ENCODE data around the gene FPGS.
"Not testable (repeated sequence)": the region's sequence is repeated elsewhere in the genome, so short reads cannot be mapped to it uniquely, and the experiment has no call there.

The FPGS gene

GRCh38 chr9:127814619-127815511, 12.2 kb downstream of the FPGS start:
- no peak for DNase-seq

GRCh38 chr9:127815512-127816361, 13.1 kb downstream of the FPGS start:
- DNase-seq: no peak

GRCh38 chr9:127816362-127816725, 13.7 kb downstream of the FPGS start:
- DNase-seq: no peak

- no peak for DNase-seq
Measured at GRCh38 chr9:127816728-127817127, 14.0 kb downstream of the FPGS start.

GRCh38 chr9:127817881-127818434, 15.3 kb downstream of the FPGS start:
- no peak for DNase-seq

- no peak for DNase-seq
Measured at GRCh38 chr9:127818574-127818973, 15.9 kb downstream of the FPGS start.

- no peak for DNase-seq
Measured at GRCh38 chr9:127822108-127822507, 19.4 kb downstream of the FPGS start.

- DNase-seq: no peak
Measured at GRCh38 chr9:127825319-127826051, 22.8 kb downstream of the FPGS start.

GRCh38 chr9:127826253-127826913, 23.7 kb downstream of the FPGS start:
- DNase-seq: no peak

- DNase-seq: no peak
Measured at GRCh38 chr9:127828262-127829031, 25.8 kb downstream of the FPGS start.

- DNase-seq: no peak
Measured at GRCh38 chr9:127829205-127829906, 26.7 kb downstream of the FPGS start.

- DNase-seq: no peak
Measured at GRCh38 chr9:127832248-127832647, 29.6 kb downstream of the FPGS start.

- no peak for DNase-seq
Measured at GRCh38 chr9:127833555-127833954, 30.9 kb downstream of the FPGS start.

- no peak for DNase-seq
Measured at GRCh38 chr9:127835991-127836516, 33.4 kb downstream of the FPGS start.

- DNase-seq: not testable (repeated sequence)
Measured at GRCh38 chr9:127836561-127836960, 33.9 kb downstream of the FPGS start.

- DNase-seq: no peak
Measured at GRCh38 chr9:127837346-127837745, 34.7 kb downstream of the FPGS start.

- no peak for DNase-seq
Measured at GRCh38 chr9:127838375-127839078, 35.8 kb downstream of the FPGS start.

- DNase-seq: no peak
Measured at GRCh38 chr9:127841087-127841835, 38.6 kb downstream of the FPGS start.

- DNase-seq: no peak
Measured at GRCh38 chr9:127844821-127845359, 42.2 kb downstream of the FPGS start.
